ENCODE results near the gene ACSL3.

ACSL3 gene

DNA sequence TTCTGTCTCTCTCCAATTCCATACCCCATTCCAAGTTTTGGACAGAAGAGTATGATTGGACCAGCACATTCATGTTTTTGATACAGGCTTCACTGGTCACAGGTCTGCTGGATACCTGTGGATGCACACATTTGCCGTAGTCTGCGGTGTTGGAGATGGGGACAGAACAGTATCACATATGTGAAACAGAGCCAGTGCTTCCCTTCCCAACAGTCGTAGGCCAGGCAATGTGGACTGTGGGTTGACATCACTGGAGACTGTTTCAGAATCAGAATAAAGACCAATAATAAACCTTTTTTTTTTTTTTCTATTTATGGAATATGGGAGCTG, 18.7 kb downstream of the ACSL3 start:
- no peak for DNase-seq (ENCODE audit: low read depth in 2 of 2)

DNA sequence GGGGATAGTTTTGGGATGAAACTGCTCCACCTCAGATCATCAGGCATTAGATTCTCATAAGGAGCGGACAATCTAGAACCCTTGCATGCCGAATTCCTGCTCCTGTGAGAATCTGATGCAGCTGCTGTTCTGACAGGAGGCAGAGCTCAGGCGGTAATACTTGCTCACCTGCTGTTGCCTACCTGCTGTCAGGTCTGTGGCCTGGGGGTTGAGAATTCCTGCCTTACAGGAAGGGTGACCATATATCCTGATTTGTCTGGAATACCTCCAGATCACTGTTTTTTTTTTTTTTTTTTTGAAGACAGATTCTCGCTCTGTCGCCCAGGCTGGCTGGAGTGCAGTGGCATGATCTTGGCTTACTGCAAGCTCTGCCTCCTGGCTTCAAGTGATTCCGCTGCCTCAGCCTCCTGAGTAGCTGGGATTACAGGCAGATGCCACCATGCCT, 21.7 kb downstream of the ACSL3 start:
- no peak for DNase-seq (ENCODE audit: low read depth in 2 of 2)

DNA sequence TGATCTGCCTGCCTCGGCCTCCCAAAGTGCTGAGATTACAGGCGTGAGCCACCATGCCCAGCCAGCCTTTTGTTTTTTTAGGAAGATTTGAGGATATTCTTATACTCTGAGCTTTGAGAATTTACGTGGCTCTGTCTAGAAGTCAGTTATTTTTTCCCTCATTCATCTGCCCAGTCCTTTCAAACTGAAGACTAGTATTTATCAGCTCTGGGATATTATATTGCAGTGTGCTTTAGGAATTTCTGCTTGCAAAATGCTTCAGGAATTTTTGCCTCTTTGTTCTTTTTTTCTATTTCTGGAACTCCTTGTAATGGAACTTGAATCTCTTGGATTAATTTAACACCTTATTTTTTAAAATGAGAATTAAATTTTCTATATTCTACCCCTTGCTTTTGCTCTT, 22.6 kb downstream of the ACSL3 start:
- DNase-seq (ENCODE audit: low read depth in 2 of 2), result no peak

DNA sequence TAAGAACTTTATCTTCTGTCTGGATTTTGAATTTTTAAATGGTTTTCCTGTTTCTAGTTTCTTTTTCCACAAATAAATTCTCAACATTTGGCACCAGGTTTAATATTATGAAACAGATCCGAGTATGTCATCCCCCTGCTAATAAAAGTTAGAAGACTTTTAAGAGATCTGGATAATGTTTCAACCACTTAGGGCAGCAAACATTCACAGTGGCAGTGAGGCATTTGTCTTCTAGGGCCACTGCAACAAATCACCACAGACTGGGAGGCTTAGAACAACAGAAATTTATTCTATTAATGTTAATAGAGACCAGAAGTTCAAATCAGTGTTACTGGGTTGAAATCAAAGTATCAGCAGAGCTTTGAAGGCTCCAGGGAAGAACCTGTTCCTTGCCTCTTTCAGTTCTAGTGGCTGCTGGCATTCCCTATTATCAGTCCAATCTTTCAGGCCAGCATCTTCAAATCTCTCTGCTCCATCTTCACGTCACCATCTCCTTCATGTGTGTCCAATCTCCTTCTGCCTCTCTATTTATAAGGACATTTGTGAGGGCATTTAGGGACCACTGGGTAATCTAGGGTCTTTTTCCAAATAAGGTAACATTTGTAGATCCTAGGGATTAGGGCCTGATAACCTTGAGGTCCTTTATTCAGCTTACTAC, 23.4 kb downstream of the ACSL3 start:
- DNase-seq (ENCODE audit: low read depth in 2 of 2), result no peak

DNA sequence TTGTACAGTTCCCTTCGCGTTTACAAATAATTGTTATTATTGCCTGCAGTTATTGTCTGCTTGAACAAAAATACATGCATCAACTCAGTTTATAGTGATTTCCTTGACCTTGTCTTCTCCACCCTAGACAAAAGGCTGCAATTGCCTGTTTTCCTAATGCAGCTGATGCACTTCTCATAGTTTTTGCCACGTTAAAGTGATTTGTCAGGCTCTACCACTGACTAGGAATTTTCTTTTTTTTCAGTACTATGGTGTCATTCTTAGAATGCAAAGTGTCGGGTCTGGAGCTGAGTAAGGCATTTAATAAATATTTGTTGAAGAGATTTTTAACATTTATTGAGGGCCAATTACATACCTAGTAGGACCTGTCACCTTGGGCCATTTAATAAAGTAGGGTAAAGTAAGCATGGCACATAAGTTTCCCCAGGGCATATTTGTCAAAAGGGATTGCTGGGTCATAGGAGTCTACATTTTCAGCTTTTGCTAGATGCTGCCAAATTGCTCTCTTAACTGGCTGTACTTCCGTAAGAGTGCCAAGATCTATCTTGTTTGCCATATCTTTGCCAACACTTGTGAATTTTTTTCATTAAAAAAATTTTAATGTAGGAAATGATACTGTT, 24.1 kb downstream of the ACSL3 start:
- DNase-seq (ENCODE audit: low read depth in 2 of 2), result no peak

DNA sequence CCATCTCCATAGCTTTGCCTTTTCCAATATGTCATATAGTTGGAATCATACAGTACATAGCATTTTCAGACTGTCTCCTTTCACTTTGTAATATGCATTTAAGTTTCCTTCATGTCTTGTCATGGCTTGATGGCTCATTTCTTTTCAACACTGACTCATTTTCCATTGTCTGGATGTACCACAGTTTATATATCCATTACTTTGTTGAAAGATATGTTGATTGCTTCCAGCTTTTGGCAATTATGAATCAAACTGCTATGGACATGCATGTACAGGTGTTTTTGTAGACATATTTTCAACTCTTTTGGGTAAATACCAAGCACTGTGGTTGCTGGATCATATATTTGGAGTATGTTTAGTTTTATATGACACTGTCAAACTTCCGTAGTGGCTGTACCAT, 26.3 kb downstream of the ACSL3 start:
- DNase-seq (ENCODE audit: low read depth in 2 of 2), result no peak

DNA sequence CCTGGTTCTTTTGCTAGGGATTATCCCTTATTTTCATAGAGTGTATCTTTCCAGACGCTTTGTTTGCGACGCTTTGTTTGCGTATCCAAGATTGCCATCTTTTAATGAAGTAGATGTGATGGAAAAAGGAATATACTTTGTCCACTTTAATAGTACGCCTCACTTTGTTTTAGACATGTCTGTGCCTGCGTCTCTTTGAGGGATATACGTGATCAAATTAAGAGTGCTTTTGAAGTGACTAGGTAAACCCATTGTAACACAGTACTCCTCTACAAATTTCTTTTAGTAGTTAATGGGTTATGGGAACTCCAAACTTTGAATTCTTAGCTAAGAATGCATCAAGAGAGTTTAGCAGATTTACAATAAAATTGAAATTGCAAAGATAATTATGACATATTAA, 27.9 kb downstream of the ACSL3 start:
- DNase-seq (ENCODE audit: low read depth in 2 of 2), result no peak

DNA sequence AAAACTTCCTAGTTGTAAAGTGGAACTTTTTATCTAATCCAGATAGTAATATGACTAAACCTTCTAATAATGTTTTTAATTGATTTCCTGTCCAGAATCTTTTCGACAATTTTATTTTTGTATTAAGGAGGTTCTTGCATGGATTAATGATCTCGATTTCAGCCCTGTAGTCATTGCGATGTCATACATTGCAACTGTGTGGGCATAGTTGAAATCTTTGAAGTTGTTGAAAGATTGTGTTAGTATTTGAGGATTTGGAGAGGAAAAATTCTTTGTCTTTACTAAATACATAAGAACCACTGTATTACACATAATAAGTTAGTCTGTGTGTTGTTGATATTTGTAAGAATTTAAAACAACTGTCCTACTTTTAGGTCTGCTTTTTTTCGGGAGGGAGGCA, 31.1 kb downstream of the ACSL3 start:
- DNase-seq (ENCODE audit: low read depth in 2 of 2), result no peak

DNA sequence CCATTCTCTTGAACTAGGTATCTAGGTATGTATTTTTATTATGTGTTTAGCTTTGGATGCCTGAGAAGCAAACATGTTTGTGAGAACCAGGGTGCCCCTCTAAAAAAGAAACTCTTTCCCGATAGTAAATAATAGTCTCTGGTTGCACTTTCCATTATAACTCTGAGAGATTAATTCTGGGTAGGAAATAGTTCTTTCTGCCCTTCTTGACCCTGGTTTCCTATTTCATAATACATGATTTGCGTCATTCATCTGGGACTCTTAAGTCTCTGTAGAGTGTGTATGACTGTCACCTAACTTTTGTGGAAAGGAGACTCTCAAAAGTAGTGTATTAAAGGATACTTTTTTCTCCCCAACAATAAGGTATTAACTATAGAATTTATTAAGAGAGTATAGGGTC, 31.5 kb downstream of the ACSL3 start:
- DNase-seq (ENCODE audit: low read depth in 2 of 2), result no peak

DNA sequence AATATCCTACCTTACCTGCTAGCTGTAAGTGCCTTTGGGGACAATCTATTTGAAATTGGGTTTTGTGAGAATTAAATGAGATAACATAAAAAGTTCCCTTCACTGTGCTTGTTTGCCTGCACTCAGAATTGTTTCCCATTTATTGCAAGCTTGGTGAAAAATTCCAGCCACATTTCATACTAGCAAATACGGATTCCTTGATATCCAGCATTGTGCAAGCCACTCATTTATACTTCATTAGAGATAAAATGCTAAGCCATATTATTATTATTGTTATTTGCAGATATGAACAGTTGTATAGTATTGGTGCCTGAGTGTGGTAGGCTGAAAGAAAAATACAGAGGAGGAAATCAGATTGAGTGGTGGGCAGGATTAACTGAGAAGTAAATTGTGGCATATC, 31.9 kb downstream of the ACSL3 start:
- DNase-seq (ENCODE audit: low read depth in 2 of 2), result no peak

DNA sequence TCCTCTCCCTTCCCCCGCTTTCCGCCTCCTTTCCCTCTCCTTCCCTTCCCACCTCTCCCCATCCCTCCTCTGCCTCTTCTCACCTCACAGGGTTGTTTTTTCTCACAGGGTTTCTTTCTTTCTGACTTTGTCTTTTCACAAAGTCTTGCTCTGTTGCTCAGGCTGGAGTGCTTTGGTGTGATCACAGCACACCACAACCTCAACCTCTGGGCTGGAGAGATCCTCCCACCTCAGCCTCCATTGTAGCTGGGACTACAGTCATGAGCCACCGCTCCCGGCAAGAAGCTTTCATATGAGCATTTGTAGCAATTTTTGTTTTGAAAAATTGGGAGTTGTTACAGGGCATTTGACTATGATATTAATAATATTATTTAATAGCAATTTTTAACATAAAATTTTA, 32.9 kb downstream of the ACSL3 start:
- DNase-seq (ENCODE audit: low read depth in 2 of 2), result no peak

DNA sequence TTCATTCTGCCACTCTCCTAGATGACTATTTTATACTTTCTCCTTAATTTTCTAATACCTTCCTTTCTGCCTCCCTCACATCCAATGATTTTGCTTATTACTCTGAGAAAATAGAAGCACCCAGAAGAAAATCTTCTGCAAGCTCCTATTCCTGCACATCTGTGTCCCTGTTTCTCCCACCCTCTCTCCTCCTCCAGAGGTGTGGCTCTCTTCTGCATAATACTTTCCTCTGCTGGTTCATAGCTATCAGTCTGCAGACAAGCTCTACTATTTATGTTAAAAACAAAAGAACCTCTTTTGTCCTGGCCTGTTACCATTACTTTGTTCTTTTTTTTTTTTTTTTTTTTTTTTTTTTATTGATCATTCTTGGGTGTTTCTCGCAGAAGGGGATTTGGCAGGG, 34.3 kb downstream of the ACSL3 start:
- DNase-seq (ENCODE audit: low read depth in 2 of 2), result no peak

DNA sequence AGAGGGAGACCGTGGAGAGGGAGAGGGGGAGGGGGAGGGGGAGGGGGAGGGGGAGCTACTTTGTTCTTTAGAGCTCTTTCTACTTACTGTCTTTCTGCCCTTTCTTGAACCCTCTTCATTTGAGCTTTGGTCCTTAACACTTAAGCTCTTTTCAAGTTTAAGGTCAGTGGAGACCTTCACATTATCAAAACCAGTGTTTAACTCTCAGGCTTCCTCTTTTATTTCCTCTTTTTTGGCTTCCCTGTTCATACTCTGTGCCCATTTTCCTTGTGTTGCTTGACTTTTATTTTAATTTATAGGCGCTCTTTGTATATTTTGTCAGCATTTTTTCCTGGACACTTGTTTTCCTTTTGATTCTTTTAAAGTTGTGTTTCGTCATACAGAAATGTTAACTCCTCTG, 37.1 kb downstream of the ACSL3 start:
- DNase-seq (ENCODE audit: low read depth in 2 of 2), result no peak

DNA sequence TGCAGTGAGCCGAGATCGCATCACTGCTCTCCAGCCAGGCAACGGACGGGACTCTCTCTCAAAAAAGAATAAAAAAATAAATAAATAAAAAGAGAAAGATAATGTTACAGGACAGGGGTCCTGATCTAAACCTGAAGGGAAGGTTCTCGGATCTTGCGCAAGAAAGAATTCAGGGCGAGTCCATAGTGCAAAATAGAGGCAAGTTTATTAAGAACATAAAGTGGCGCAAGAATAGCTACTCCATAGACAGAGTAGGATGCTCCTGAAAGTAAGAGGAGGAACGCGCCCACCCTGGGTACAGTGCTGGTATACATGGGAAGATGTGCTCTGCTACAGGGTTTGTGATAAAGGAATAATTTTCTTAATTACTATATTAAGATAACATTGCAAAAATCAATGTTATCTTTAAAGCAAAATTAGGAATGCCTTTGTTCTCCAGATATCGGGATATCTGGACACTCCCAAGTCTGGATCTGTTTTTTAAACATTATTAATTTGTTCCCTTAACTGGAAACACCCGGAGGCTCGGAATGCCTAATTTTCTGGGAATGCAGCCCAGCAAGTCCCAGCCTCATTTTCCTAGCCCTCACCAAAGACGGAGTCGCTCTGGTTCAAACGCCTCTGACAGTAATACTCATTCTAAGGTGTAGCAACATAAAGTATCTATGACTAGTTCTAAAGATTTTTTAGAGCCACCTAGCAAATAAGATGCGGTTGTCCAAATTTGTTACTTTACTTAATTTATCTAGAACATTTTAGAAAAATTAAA, 38.8 kb downstream of the ACSL3 start:
- DNase-seq (ENCODE audit: low read depth in 2 of 2), result no peak

DNA sequence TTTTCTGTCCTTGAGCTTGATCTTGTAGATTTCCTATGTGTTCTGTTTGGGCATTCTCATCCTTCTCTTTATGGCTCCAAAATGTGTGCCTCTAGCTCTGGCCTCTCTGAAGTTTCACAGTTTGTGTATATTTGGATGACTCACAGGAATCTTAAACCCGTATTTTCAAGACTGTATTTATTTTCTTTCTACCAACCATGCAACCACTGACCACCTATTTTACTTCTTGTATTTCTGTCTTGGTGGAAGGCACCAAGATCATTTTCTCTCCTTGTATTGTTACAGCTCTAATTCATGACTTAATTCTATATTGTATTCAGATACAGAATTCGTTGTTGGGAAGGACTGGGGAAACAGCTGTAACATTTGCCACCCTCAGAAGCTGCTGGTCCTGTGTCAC, 39.5 kb downstream of the ACSL3 start:
- DNase-seq (ENCODE audit: low read depth in 2 of 2), result no peak

DNA sequence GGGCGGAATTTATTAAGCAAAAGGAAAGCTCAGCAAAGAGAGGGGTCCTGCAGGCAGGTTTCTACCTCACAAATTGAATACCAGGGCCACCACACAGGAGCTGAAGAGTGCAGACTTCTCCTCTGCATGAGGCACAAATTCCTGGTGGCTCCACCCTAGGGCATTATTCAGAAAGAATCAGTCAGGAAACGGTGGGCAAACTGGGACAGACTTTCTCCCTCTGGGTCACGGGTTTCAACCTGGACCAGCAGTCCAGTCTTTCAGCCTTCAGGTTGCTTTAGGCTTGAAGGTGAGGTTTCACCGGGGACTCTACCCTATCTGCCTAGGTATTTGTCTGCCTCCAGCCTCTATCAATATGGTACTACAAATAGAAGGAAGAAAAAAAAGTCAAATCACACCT, 41.8 kb downstream of the ACSL3 start:
- DNase-seq (ENCODE audit: low read depth in 2 of 2), result no peak

DNA sequence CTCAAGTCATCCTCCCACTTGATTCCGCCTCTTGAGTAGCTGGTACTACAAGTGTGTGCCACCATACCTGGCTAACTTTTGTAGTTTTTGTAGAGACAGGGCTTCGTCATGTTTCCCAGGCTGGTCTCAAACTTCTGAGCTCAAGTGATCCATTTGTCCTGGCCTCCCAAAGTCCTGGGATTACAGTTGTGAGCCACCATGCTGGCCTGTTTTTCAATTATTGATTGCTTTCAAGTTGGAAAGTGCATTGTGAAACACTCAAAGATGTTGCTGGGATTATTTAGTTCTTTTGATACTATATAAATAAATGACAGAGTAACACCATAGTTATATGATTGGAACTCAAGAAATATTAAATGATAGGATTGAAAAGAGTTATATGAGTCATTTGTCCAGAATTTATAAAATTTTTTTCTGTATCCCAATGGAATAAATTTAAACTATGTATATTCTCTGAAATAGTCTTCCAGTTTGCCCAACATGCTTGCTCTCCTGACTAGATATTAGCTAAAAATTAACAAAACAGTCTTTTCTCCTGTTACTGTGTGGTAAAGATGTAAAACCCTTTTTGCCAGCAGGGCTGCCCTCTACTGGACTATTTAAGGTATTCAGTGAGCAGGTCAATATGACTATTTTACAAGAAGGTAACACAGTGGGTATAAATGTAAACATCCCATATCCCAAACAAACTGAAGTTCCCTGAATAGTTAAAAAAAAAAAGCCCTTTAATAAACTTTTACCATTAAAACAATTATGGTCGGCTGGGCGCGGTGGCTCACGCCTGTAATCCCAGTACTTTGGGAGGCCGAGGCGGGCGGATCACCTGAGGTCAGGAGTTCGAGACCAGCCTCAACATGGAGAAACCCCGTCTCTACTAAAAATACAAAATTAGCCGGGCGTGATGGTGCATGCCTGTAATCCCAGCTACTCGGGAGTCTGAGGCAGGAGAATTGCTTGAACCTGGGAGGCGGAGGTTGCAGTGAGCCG, 42.7 kb downstream of the ACSL3 start:
- peak in 1 of 2 donors; percentile 16 for DNase-seq (ENCODE audit: low read depth in 2 of 2)

DNA sequence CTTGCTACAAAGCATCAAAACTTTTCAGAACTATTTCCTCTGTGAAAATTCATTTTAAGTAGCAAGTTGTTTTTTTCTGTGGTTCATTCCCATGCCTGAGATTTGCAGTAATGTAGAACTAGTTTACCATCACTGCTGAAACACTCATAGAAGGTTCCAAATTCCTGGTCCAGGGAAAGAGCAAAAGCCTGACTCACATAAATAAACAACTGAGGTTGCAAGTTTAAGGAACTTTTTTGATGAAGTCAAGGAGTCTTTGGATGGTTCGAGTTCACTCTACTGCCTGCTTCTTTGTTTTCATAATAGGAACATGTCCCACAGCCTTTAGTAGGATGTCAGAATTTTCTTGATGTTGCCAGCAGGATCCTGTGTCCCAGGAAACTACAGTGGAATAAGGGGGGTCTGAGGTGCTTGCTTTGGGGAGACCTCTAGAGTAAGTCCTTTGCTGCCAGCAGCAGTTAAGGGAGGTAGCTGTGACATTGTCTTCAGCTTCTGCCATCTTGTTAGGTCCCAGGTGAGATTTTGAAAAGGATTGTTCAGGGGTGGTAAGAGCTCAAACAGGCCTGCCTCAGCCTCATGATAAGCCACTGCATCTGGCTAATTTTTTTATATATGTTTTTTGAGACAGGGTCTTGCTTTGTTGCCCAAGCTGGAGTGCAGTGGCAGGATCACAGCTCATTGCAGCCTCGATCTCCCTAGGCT, 43.9 kb downstream of the ACSL3 start:
- no peak for DNase-seq (ENCODE audit: low read depth in 2 of 2)

DNA sequence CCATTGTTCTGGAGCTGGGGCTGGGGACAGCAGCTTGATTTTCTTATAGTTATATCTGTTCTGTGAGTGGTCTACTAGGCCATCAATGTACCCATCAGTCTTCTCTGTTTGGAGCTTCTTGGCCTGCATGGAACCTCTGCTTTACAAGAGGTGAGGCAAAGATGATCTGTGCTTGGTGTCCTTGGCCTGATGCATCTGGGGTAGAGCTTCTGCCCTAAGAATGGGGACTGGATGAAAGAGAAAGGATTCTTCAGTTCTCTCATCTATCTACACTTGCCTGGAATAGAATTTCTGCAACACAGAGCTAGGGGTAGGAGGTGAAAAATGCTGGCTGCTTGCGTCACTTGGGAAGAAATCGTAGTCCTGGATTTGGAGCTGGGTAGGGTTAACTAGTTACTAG, 46.2 kb downstream of the ACSL3 start:
- DNase-seq (ENCODE audit: low read depth in 2 of 2), result no peak

DNA sequence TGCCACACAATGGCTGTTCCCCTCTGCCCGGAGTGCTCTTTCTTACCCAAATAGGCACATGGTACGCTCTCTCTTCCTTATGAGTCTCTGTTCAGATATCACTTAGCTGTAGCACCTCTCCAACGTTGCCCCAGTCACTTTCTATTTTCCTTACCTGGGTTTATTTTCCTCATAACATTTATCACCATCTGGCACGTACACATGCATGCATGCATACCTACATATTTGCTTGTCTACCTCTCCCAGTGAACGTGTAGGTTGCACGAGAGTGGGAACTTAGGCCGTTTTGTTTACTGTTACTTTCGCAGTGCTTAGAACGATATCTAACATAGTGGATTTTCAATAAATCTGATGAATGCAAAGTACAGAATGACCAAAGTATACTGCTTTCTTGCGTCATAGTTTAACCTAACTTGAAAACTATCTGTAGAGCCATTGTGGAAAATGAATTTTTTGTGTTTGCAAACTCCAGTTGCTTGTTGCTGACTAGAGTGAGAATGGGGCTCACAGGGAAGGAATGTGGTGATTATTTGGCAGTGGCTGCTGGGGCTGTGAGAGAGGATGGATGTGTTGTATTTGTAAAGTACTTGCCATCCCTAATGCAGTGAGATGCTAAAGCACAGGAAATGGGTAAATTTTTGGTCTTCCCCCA, 47.1 kb downstream of the ACSL3 start:
- DNase-seq (ENCODE audit: low read depth in 2 of 2), result no peak

DNA sequence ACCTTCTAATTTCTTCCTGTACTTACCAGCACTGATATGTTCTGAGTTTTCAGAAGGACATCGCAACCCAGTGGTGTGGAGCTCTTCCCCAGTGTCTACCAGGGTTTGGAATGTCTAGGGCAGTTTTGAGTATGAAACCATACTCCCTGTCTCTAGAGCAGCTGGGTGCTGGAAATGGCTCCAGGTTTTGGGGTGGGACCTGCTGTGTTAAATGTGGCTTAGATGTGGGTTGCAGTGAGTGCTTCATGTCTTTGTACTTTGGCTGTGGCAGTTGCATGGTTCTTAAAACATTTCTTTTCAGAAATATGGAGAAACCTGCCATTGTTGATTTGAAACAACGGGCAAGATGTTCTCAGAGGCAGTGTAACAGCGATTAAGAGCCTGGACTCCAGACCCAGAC, 48.5 kb downstream of the ACSL3 start:
- DNase-seq (ENCODE audit: low read depth in 2 of 2), result no peak

Data from stimulated activated CD4-positive, alpha-beta T cell treated with anti-CD3 and anti-CD28 coated beads, Interleukin-4, amount 100 ng/mL, for 48 hours (primary cell).